HEK293 (cell line): ENCODE results near the gene SMYD1.

Experiments used
- CTCF ChIP-seq: fragments of 450-650 bp; formaldehyde crosslinking; IDR thresholded peaks from 2 replicates; pipeline ENCODE4 v1.5.1; 2016; ENCODE audit warnings: missing biosample characterization, missing genetic modification characterization
- GLI4 ChIP-seq: fragments of 450-650 bp; formaldehyde crosslinking; IDR thresholded peaks from 2 replicates; pipeline ENCODE4 v1.5.1; 2016; ENCODE audit warnings: missing biosample characterization, missing genetic modification characterization
- ZSCAN16 ChIP-seq: fragments of 450-650 bp; formaldehyde crosslinking; IDR thresholded peaks from 2 replicates; pipeline ENCODE4 v1.5.1; 2016; ENCODE audit warnings: missing biosample characterization, missing genetic modification characterization
- TF ChIP-seq, protein P1 (sequence below): fragments of 450-650 bp; IDR thresholded peaks from 2 replicates; pipeline ENCODE4 v1.5.1; 2018; ENCODE audit warnings: missing biosample characterization, mild to moderate bottlenecking, missing genetic modification characterization

DNA sequence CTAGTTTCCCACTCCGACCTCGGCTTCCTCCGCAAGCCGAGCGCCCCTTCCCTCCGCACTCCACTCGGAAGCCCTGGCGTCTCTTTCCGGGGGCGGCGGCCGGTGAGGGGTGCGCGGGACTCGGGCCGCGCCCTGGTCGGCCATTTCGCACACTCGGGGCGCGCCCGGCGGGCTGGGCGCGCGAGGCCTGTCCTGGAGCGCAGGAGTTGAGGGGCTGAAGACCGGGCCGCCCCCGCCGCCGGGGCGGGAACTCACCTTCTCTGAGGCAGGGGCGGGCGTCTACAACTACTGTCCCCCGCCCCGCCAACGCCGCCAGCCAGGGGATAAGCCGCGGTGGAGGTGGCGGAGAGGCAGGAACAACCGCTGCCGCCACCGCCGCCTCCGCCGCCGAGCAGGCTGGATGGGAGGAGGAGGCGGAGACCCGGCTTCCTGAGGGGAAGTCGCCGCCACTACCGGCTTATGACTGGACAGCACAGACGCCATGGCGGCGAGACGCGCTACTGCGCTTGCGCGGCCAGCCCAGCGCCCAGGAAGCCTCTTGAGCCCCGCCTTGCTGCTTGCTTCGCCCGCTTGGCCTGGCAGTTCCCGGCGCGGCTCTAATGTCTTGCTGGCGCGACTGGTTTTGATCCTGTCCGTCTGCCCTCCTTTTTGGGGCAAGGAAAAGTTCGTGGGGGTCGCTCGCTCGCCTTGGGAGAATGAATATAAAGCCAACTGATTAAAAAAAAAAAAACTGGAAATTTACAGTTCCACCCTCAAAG, 12.1 kb upstream of the SMYD1 start, which contains the start of gene KRCC1:
- TF ChIP-seq CTCF (no peak), GLI4 (tag by site-specific recombination) (no peak), ZSCAN16 (tag by site-specific recombination) (no peak)
- TF ChIP-seq, protein P1, sequence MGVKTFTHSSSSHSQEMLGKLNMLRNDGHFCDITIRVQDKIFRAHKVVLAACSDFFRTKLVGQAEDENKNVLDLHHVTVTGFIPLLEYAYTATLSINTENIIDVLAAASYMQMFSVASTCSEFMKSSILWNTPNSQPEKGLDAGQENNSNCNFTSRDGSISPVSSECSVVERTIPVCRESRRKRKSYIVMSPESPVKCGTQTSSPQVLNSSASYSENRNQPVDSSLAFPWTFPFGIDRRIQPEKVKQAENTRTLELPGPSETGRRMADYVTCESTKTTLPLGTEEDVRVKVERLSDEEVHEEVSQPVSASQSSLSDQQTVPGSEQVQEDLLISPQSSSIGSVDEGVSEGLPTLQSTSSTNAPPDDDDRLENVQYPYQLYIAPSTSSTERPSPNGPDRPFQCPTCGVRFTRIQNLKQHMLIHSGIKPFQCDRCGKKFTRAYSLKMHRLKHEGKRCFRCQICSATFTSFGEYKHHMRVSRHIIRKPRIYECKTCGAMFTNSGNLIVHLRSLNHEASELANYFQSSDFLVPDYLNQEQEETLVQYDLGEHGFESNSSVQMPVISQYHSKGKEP: no peak
